Measurements from ENCODE around the gene S100A3.

S100A3 gene

DNA sequence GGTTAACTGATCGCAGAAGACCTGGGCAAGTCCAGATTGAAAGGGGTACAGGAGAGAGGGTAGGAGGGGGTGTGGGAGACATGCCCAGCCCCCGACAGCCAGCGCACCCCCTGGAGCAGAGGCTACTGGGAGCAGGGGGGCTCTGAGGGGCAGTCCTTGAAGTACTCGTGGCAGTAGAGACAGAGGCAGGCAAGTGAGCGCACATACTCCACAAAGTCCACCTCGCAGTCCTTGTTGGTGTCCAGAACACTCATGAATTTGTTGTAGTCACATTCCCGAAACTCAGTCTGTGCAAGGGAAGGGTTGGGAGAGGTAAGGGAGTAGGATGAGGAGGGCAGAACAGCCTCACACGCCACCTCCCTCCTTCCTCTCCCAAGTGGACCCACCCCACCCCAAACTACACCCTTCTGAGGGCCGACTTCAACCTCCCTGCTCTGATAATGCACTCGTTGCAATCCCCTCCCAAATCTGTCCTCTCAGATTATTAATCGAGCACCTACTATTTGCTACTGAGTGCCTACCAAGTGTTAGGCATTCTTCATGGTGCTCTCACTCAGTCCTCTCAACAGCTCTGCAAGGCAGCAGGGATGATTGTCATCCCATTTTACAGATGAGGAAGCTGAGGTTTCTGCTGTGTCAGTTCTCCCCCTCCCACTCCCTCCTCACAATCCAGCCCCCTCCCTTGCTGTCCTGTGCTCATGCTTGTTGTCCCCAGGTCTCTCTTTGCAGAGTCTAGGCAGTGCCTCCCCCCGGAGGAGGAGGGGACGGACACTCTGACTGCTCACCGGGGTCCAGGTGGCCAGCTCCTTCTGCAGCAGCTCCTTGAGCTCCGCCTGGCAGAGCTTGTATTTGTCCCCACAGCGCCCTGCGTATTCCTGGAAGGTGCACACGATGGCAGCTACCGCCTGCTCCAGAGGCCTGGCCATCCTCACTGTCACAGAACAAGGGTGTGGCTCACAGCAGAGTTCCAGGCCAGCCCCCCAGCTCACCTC lies 1.2 kb downstream of the S100A3 start:
- DNase-seq = no peak

DNA sequence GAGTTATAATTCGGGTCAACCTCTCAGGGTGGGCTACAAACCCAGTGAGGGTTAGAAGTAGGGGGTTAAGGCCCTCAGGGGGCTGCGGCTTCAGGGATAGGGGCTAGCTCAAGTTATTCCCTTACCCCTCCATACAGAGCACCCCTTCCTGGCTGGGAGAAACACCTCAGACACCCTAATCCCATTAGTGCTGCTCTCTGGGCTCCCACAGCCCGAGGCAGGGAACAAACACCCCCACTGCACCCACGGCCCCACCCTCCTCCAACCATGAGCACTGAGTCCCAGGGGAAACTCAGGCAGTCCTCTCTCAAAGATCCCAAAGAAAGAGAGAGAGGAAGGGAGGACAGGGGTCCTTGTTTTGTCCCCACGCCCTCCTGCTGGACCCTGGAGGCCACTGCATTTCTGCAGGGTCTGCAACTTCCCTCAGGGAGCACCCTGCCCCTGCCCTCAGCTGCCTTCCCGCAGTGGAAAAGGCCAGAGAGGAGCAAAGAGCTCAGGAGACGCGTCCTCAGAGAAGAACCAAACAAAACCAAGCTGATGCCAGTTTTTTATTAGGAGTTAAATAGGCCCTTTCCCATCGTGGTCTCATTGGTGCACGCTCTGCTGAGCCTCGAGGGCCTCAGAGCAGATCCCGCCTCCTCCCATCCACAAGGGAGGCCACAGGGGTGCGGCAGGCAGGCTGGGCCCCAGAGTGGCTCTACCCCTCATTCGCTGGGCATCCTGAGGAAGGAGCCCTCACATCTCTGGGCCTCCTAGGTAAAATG lies 2.1 kb downstream of the S100A3 start:
- DNase-seq = no peak

DNA sequence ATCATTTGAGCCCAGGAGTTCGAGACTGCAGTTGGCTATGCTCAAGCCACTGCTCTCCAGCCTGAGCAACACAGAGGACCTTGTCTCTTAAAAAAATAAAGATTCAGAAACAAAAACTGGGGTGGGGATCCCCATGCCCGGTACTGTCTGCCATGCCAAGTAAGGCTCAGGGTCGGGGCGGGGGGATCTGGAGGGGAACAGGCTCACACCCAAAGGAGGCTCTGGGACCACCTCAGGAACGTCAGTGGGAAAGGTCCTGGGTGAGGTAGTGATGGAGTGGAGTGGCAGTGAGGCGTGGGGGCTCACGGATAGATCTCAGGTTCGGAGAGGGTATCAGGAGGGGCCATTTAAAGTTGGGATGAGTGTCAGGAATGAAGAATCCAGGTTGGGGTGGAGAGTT lies 2.7 kb downstream of the S100A3 start:
- DNase-seq = no peak

DNA sequence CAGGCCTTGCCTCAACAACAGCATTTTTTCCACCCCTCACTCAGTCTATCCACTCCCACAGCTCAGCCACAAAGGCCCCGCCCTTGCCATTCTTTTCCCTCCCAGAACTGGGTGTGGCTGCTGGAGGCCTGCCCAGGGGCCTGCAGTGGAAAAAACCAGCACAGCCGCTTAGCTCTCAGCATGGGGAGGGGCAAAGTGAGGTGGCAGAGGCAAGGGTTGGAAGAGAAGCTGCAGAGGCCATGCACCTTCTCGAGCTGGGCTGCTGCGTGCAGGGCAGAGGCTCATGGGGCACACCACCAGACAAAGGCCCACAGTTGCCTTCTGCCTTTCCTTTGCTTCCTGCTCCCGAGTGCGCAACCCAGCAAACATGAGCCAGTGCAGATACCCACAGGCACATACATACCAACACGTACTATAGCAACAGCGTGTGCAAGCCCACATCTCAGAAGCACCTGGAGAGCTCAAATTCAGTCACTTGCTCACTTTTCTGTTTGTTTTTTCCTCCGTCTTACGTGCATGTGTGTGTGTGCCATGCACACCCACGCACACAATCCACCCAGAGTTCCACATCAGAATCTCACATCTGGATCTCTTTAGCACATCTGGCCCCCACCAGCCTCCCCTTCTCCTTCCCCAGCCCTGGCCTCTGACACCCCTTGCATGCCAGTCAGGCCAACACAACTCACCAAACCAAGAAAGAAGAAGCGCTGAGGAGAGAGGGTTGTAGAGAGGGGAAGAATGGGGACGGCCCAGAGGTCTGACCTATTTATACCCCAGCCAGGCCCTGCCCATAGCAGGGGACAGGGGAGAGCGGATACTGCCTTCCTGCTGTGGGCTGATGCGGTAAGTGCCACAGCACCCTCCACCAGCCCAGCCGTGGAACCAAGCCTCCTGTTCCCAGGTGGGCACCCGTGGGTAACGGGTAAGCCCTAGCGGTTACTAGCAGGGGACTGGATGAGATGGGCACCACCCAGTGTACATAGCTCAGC lies 3.7 kb downstream of the S100A3 start, which contains the start of gene S100A4:
TSS of gene S100A4 (minus strand) at position 740 of the 989 bp plus-strand sequence. CDS start 1,012 bp downstream, outside the sequence.
- peak; percentile 97 for DNase-seq

DNA sequence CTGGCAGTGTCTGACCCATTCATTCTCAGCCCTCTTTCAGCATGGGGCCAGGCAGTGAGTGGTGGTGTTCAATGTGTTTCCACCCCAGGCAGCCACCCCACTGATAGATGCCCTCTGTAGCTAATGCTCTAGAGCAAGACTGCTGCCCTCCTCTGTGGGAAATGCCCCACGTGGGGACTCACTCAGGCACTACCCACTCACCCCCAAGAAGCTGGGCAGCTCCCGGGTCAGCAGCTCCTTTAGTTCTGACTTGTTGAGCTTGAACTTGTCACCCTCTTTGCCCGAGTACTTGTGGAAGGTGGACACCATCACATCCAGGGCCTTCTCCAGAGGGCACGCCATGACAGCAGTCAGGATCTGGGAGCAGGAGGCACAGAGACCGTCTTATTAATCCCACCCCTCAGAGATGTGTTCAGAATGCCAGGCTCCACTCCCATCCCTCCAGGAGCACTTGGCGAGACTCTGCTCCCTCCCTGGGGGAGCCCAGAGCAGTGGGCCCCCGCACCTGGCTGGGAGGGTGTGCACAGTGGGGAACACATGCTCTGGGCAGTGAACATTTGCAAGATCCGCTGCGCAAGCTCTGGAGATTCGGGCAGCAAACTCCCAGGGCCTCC lies 4.5 kb downstream of the S100A3 start:
- DNase-seq = no peak

DNA sequence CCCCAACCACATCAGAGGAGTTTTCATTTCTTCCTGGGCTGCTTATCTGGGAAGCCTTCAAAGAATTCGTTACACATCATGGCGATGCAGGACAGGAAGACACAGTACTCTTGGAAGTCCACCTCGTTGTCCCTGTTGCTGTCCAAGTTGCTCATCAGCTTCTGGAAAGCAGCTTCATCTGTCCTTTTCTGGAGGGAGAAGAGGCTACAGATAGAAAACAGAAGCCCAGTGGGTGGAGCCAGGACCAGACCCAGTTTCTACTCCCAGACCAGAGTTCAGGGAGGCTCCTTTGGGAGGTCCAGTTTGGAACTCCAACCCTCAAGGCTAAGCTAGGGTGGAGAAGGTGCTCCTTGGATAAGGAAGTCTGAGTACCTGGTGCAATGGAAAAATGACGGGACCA lies 5.3 kb downstream of the S100A3 start:
- DNase-seq = no peak

DNA sequence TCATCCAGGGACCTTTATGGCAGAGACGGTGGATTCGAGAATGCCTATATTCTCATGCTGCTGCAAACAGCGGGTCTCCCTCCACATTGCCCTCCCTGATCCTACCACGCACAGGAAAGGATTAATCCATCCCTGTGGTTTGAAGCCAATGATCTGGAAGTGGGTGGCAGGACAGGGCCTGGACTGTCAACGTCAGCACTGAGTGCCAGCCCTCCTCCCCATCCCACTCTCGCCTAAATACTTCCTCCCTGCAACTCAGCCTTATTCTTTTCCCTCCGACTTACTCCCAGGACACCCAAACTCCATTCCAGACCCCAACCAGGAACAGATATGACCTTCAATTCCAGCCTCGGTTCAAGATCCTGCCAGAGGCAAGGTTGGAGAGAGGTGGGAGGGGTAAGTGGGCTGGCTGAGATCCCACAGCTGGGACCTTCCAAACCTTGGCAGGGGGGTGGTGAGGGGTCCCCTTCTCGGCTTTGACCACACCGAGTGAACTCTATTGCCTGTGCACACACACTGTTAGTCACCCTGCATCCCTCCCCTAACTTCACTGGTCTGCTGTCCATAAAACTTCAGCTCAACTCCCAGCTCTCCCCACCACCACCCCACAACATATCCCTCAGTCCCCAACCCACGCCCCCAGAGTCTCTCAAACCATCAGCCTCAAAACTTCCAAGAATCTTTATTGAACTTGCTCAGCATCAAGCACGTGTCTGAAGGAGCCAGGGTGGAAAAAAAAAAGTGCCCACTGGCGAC lies 5.9 kb downstream of the S100A3 start:
- DNase-seq = no peak

DNA sequence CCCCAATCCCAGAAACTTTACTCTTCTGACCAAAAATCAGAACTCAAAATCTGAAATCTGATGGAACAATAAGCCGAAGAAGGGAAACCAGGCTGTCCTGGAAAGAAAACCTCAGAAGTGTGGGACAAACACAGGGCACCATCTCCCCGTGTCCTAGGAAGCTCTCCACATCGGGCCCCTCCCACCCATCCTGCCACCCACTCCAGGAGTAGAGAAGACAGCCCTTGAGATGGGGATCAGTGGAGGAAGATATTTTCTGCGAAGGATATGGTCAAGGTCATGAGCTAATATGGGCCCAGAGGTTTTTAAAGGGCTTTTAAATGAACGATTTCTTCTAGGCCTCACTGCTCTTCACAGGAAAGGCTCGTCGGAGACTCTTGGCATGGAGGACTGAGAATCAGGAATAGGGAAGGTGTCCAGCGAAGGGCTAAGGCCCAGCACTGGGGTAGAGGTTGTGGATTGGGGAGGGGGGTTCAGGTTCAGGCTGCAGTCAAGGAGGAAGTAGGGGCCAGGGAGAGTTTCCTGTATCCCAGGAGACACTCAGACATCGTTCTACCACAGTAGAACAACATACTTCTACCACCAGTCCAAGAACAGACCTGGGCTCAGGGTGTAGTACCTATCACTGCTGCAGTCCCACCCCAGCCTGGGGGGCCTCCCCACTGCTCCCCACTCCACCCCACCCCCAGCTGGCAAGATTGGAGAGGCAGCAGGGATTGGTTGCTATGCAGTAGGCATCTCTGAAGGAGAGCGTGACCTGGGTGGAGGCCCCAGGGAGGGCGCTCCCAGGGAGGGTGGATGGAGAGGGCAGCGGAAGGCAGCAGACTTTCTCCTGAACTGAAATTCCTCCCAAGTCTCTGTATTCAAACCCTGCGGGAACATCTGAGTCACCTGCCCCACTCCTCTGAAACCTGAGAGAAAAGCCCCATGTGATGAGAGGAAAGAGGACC lies 7.1 kb downstream of the S100A3 start:
- DNase-seq = no peak

DNA sequence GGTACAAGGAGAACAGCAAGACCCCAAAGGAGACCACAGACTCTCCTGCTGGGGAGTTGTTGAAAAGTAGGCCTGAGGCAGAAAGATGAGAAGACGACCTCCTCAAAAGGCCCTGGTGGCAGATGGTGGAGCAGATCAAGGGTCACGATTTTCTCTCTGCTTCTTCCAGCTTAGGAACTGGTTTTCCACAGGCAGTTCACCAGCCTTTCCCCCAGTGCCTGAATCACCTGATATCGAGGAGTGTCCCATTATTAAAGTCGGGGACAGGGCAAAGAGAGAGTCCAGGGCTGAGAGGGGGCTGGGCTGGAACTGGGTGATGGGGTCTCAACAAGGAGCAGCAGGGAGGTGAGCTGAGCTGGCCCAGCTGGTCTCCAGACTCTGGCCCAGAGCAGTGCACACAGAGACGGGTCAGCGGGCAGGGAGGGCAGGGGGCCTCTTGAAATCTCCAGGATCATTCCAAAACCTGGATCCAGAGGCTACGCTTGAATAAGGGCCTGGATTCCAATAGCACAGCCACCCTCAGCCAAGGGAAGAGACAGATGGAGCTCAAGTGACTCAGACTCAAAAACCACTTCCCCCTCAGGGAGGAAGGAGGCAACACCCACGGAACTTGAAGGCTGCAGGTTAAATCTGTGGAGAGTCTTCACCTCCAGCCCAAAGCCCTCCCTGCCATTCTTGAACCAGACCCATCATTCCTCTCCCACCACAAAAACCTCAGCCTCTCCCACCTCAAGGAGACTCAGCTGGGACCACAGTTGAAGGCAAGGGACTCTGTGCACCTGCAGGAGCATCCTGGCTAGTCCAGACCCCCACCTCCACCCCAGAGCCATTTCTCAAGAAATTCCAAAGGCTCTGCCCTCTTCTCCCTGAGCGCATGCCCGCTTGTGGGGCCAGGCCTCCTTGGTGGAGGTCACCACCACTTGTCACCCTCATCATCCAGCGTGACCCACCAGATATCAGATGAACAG lies 8.4 kb downstream of the S100A3 start, which contains the start of gene S100A5:
TSS of gene S100A5 (minus strand) at position 541 of the 968 bp plus-strand sequence. CDS start 743 bp downstream, outside the sequence.
- no peak for DNase-seq

DNA sequence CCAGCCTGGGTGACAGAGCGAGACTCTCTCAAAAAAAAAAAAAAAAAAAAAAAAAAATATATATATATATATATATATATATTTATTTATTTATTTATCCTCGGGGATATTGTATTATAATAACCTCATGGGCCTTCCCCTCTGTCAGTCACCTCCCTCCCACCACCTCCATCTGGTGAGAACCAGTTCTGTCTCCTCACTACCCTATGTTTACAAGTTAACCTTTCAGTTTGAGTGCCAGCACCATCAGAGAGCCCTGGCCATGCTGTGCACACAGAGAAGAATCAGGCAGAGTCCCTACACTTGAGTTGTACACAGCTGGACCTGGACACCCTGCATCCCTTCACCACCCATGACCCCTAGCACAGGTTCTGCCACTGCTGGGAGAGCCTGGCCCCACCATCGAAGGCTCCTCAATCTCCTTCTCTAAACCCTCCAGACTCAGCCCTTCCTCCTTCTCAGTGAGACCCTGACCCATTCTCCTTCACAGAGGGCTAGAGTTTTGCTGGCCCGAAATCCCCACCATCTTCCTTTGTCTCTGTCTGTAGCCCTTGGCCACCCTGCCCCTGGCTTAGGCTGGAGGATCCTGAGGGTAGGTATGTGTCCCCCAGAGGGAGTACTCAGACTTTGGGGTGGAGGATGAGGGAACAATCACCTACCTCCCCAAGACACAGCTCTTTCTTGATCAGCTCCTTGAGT lies 9.5 kb downstream of the S100A3 start:
- no peak for DNase-seq

DNA sequence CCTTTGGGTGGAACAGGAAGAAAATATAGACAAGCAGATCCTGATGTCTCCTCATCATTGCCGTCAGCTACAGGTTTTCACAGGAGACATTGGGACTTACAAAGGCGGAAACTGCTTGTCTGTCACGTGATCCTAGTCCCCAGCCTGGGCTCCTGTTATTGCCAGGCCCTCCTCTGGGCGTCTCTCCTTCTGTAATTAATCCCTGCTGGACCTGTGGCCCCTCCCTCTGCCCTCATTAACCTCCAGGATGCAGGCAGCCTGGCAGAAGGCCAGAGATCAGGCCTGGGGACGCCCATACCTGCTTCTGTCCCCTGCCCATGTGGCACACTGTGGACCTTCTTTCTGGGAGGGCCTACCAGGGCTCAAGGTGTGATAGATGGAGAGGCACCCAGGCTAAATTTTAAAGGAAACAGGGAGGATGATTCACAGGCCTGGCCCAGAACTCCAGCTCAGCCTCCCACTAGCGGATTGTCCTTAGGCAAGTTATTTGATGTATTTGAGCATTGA lies 10.7 kb downstream of the S100A3 start:
- DNase-seq = peak; percentile 44

DNA sequence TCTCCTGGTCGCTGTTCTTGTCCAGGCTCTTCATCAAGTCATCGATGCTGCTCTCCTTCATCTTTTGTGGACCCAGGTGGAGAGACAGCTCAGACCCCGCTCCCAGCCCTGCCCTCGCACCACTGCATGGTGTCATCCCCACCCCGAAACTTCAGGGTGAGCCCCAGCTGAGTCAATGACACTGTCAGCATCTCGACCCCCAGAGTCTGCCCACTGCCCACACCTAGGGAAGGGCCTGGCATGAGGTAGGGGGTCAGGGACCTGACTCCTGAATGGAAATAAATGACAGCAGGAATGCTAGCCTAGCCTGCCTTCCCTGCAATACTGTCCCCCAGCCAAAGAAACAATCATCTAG lies 11.7 kb downstream of the S100A3 start:
- no peak for DNase-seq

DNA sequence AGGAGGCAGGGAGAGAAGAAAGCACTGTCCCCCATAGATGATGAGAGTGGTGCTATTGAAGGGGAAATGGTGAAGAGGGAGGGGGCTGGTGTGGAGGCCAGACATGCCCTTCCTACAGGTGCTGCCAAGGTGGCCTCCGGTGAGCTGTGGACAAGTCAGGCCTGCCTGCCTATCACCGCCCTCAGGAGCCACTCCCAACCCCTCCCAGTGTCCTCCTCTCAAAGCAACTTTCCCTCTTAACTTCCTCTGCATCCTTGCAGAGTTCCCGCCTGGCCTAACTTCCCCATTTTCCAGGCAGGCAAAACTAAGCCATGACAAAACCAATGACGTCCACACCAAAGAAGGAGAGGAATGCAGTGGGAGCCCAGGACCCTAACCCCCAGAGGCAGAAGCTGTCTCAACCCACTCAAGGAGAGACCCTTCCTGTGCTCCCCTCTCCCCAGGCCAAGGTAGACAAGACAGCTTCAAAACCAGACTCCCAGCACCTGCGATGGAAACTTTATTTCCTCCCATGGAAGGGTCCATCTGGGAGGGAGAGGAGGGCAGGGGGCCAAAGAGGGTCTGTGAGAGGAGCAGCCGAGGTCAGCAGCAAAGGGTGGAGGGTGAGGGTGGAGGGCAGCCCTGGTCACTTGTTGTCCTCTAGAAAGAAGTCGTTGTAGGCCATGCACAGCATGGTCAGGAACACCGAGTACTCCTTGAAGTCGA lies 12.2 kb downstream of the S100A3 start:
- no peak for DNase-seq

DNA sequence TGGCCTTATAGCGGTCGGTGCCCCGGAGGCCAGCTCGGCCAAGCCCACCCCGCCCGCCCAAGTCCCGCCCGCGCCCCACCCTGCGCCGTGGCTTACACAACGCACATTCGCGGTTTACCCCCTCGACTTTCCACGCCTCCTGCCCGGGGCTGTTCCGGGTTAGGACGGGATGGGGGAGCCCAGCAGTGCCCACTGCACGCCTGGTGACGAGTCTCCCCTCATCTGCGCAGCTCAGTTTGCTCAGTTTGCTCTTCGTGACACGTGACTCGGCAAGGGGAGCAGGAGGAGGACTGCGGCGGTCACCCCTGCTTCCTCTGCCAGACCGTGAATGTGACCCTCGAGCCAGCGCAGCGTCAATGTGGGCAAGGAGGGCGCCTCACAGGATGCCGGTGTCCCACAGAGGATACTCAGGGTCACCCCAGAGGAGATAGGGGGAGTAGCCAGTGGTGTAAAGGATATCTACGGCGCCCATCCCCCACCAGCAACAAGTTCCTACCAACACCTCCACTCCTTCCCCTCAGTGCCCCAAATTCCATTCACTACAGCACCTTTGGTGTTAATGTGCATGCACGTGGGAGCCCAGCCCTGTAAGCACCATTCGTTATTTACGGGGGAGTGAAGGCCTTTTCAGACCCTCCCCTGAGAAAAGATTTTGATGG lies 12.9 kb downstream of the S100A3 start:
- no peak for DNase-seq

DNA sequence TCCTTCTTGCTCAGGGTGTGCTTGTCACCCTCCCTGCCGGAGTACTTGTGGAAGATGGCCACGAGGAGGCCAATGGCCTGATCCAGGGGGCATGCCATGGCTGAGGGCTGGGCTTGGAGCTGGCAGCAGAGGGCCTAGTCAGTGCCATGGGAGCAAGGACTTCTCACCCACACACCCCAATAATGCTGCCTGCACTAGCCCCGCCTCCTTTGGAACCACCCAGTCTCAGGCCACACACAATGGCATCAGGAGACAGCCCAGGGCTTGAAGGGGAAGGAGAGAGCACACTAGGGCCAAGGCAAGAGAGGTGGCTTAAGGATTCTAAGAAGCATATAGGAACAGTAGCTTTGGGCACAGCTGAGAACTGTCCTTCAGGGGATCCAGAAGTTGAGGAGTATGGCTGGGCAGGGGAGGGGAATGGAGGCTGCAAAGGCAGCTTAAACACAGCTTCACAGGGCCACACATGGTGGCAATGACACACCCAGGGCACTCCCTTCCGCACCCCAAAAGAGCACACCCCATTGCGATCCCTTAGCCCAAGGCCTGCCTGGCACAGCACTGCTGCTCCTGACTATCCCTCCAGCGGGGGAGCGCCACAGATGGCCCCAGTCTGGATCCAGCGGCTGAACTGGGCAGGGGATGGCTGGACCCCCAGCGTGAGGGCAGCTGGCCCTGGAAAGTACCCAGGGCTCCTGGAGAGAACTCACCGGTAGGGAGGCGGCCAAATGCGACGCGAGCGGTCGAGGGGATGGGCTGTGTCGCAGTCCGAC lies 13.6 kb downstream of the S100A3 start, which contains the start of gene S100A6:
TSS of gene S100A6 (minus strand) at position 750 of the 770 bp plus-strand sequence. CDS start at position 98, 652 bp downstream.
- DNase-seq = no peak

DNA sequence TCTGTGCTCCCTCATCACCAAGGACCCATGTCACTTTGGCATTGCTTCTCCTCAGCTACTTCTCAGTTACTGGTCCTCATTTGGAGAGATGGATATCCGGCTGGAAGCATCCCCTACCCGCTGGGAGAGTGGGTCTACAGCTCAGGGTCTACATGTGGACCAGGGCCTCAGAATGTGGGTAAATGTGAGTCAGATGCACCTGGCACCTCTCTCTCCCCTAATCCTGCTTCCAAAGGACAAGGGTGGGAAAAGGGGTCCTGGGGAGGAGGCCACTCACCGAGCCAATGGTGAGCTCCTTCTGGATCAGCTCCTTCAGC lies 14.2 kb downstream of the S100A3 start:
- no peak for DNase-seq
